Calu3 (cell line): ENCODE data around the gene SLC9A1. TPM values are rescaled to one million over a fixed set of nuclear protein-coding genes. Genes with fewer than 3 reads are reported as not detected.
"Not testable (repeated sequence)": the region's sequence is repeated elsewhere in the genome, so short reads cannot be mapped to it uniquely, and the experiment has no call there.

ENCODE experiments used
- BruUV-seq: library from RNA; stranded (reverse); fragments of 400-500 nt; replicated peaks from 2 replicates; lab custom pipeline; 2021; lab: Mats Ljungman, UMichigan
- CTCF ChIA-PET: fragments of 300-600 bp; sonication (Branson Sonifier 250); formaldehyde crosslinking; loops from one replicate; lab custom pipeline; 2022; ENCODE audit warnings: antibody characterized with exemption; lab: Charles Lee
- DNase-seq: peaks from one replicate; pipeline ENCODE4 v3.0.0; 2022
- H3K27ac Mint-ChIP-seq: one replicate; pipeline ENCODE4 v1.8.0; 2022; ENCODE audit warnings: mixed read lengths; ENCODE audit not compliant: unreplicated experiment
- H3K27me3 Mint-ChIP-seq: one replicate; pipeline ENCODE4 v1.8.0; 2022; ENCODE audit warnings: mixed read lengths; ENCODE audit not compliant: unreplicated experiment
- H3K36me3 Mint-ChIP-seq: one replicate; pipeline ENCODE4 v1.8.0; 2022; ENCODE audit warnings: mild to moderate bottlenecking, moderate library complexity, mixed read lengths; ENCODE audit not compliant: insufficient read depth, unreplicated experiment
- H3K4me1 Mint-ChIP-seq: one replicate; pipeline ENCODE4 v1.8.0; 2022; ENCODE audit warnings: mild to moderate bottlenecking, low read depth, mixed read lengths; ENCODE audit not compliant: unreplicated experiment
- H3K4me3 Mint-ChIP-seq: one replicate; pipeline ENCODE4 v1.8.0; 2022; ENCODE audit warnings: mild to moderate bottlenecking, low read depth, moderate library complexity, mixed read lengths; ENCODE audit not compliant: unreplicated experiment
- H3K9me3 Mint-ChIP-seq: one replicate; pipeline ENCODE4 v1.8.0; 2022; ENCODE audit warnings: low read depth, mixed read lengths; ENCODE audit not compliant: unreplicated experiment
- CTCF ChIP-seq: fragments of 200-600 bp; IDR thresholded peaks from one replicate; pipeline ENCODE4 v1.8.0; 2022; ENCODE audit warnings: antibody characterized with exemption; ENCODE audit not compliant: unreplicated experiment
- intact Hi-C: fragments of 100-400 bp; cut with micrococcal nuclease; formaldehyde crosslinking; loops from one replicate; pipeline ENCODE4 v1.10.0; 2022; ENCODE audit not compliant: unreplicated experiment
- total RNA-seq: library from RNA; stranded (reverse); gene quantifications from 2 replicates; pipeline ENCODE4 v1.2.3, GENCODE V29; 2022

SLC9A1 gene
- total RNA-seq, 1 experiment from 2014 or later, result 17.4 TPM

- H3K27ac Mint-ChIP-seq, result peak overlapping the region; percentile 88
- TF ChIP-seq CTCF, result no peak
- no peaks in the 10 kb centered on the region for H3K27me3 Mint-ChIP-seq
- no peaks in the 10 kb centered on the region for H3K9me3 Mint-ChIP-seq
- H3K4me3 Mint-ChIP-seq, result no peak overlapping the region
- intact Hi-C loops, result loop anchor here (10.0 kb wide), 1 partner anchor 147 kb away; no protein-coding TSS in a partner anchor
- no TSS peak for BruUV-seq
- CTCF ChIA-PET, result interaction anchor here (1.0 to 1.2 kb wide), 3 partner anchors 29 to 80 kb away, joined by 3 to 5 read pairs (median 5); partner anchors contain the start of gene SLC9A1
- peaks cover 29% of the 10 kb centered on the region for H3K4me1 Mint-ChIP-seq
- peaks cover 12% of the 10 kb centered on the region for H3K36me3 Mint-ChIP-seq
- peak; percentile 49 for DNase-seq
Measured at GRCh38 chr1:27192039-27192529, 37.2 kb upstream of the SLC9A1 start.

- H3K27me3 Mint-ChIP-seq, BruUV-seq, H3K4me1 Mint-ChIP-seq, CTCF ChIA-PET, H3K36me3 Mint-ChIP-seq, H3K4me3 Mint-ChIP-seq, intact Hi-C loops, H3K9me3 Mint-ChIP-seq, DNase-seq, H3K27ac Mint-ChIP-seq: not testable (repeated sequence)
Measured at GRCh38 chr1:27184665-27185064, 29.7 kb upstream of the SLC9A1 start.

GRCh38 chr1:27179979-27180378 lies 25.1 kb upstream of the SLC9A1 start:
- Mint-ChIP-seq H3K4me1 (no peaks in the 10 kb centered on the region), H3K4me3 (no peak overlapping the region), H3K36me3 (peaks cover 5% of the 10 kb centered on the region), H3K9me3 (no peaks in the 10 kb centered on the region), H3K27ac (no peak overlapping the region), H3K27me3 (no peaks in the 10 kb centered on the region)
- no TSS peak for BruUV-seq
- intact Hi-C loops, result no loop called here
- TF ChIP-seq CTCF, result no peak
- CTCF ChIA-PET, result interaction anchor here (0.6 kb wide), 1 partner anchor 169 kb away, joined by 13 read pairs; no protein-coding TSS in a partner anchor
- no peak for DNase-seq

GRCh38 chr1:27179379-27179778 lies 24.5 kb upstream of the SLC9A1 start:
- no peaks in the 10 kb centered on the region for H3K27me3 Mint-ChIP-seq
- H3K4me3 Mint-ChIP-seq, result no peak overlapping the region
- TF ChIP-seq CTCF, result no peak
- H3K27ac Mint-ChIP-seq, result no peak overlapping the region
- intact Hi-C loops, result no loop called here
- peaks cover 5% of the 10 kb centered on the region for H3K36me3 Mint-ChIP-seq
- CTCF ChIA-PET, result no interaction called here
- BruUV-seq, result no TSS peak
- no peaks in the 10 kb centered on the region for H3K4me1 Mint-ChIP-seq
- no peak for DNase-seq
- no peaks in the 10 kb centered on the region for H3K9me3 Mint-ChIP-seq

GRCh38 chr1:27176954-27177353 lies 22.0 kb upstream of the SLC9A1 start:
- H3K9me3 Mint-ChIP-seq, result no peaks in the 10 kb centered on the region
- no peak overlapping the region for H3K27ac Mint-ChIP-seq
- CTCF ChIA-PET, result no interaction called here
- TF ChIP-seq CTCF, result no peak
- H3K4me3 Mint-ChIP-seq, result no peak overlapping the region
- intact Hi-C loops, result no loop called here
- no peaks in the 10 kb centered on the region for H3K27me3 Mint-ChIP-seq
- no peaks in the 10 kb centered on the region for H3K4me1 Mint-ChIP-seq
- H3K36me3 Mint-ChIP-seq, result peaks cover 5% of the 10 kb centered on the region
- DNase-seq, result no peak
- BruUV-seq, result no TSS peak
